NAMALWA (cell line): Measurements from ENCODE around the gene PEX11A.

Source experiments
- DNase-seq: peaks from one replicate; pipeline ENCODE4 v3.0.0-alpha.2; 2015; ENCODE audit warnings: low spot score

Gene PEX11A

GRCh38 chr15:89675606-89676005 is 14.9 kb downstream of the PEX11A start:
- no peak for DNase-seq

- DNase-seq: no peak
Measured at GRCh38 chr15:89674526-89674925, 16.0 kb downstream of the PEX11A start.

- DNase-seq: peak; percentile 76
Measured at GRCh38 chr15:89673165-89673512, 17.4 kb downstream of the PEX11A start.

- no peak for DNase-seq
Measured at GRCh38 chr15:89672221-89673164, 18.1 kb downstream of the PEX11A start.

- no peak for DNase-seq
Measured at GRCh38 chr15:89671687-89672086, 18.9 kb downstream of the PEX11A start.

GRCh38 chr15:89670971-89671560 is 19.5 kb downstream of the PEX11A start:
- no peak for DNase-seq

- DNase-seq: no peak
Measured at GRCh38 chr15:89669941-89670340, 20.6 kb downstream of the PEX11A start.

- DNase-seq: no peak
Measured at GRCh38 chr15:89669309-89669865, 21.2 kb downstream of the PEX11A start.

GRCh38 chr15:89668171-89668570 is 22.4 kb downstream of the PEX11A start:
- DNase-seq: no peak

- DNase-seq: no peak
Measured at GRCh38 chr15:89667706-89667960, 22.9 kb downstream of the PEX11A start.

GRCh38 chr15:89666858-89667705 is 23.5 kb downstream of the PEX11A start:
- DNase-seq: no peak

GRCh38 chr15:89666184-89666857 is 24.2 kb downstream of the PEX11A start:
- no peak for DNase-seq

GRCh38 chr15:89665449-89666181 is 24.9 kb downstream of the PEX11A start:
- DNase-seq: no peak

- no peak for DNase-seq
Measured at GRCh38 chr15:89664441-89665350, 25.9 kb downstream of the PEX11A start.

- no peak for DNase-seq
Measured at GRCh38 chr15:89662893-89663626, 27.5 kb downstream of the PEX11A start.

- DNase-seq: no peak
Measured at GRCh38 chr15:89660556-89660955, 30.0 kb downstream of the PEX11A start.

- no peak for DNase-seq
Measured at GRCh38 chr15:89659295-89659694, 31.3 kb downstream of the PEX11A start.

- DNase-seq: no peak
Measured at GRCh38 chr15:89657686-89658200, 32.8 kb downstream of the PEX11A start.

GRCh38 chr15:89656116-89656815 is 34.3 kb downstream of the PEX11A start:
- DNase-seq: no peak
